GM18511 (cell line): ENCODE data around the gene EME2.

ENCODE experiments used
- ATAC-seq: cut with Tn5 transposase; IDR thresholded peaks from one replicate; pipeline ENCODE4 v1.9.1; 2021; ENCODE audit warnings: mild to moderate bottlenecking, moderate library complexity; ENCODE audit not compliant: unreplicated experiment

The EME2 gene

DNA sequence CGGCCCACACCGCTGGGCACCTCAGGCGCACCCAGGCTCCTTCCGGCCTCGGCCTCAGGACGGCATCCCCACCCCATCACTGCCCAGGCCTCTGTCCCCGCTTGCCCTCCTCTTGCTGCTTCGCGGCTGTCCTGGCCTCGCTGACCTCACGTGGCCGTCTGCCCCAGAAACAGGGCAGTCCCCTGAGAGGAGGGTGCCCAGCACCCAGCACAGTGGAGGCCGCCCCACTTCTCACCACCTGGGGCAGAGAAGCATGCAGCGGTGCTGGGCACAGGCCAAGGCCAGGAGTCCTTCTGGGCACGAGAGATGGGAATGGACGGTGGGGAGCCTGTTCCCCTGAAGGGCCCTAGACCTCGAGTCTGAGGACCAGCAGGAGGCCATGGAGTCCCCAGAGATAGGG, 45.1 kb downstream of the EME2 start:
- no peak for ATAC-seq

GRCh38 chr16:1818204-1818872, 45.7 kb downstream of the EME2 start:
- no peak for ATAC-seq

- no peak for ATAC-seq
Observed at GRCh38 chr16:1818873-1819525, 46.4 kb downstream of the EME2 start.

DNA sequence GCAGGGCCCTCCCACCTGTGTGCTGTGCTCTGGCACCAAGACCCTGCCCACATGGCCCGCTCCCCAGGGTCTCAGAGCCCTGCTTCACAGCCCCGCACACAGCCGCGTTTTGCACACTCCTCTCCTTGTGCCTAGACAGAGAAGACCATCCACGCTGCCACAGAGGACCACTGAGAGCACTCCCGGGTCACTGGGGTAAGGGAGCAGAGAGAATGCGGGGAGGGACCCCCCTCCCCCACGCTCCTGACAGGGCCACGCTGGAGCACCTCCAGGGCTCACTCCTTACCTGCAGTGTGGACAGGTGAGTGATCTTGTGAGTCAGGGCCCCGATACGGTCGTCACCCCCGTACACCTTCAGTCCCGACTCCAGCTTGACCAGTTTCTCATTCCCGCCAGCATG, 47.0 kb downstream of the EME2 start:
- ATAC-seq: no peak

- ATAC-seq: no peak
Observed at GRCh38 chr16:1820096-1820945, 47.7 kb downstream of the EME2 start.

- ATAC-seq: no peak
Observed at GRCh38 chr16:1820946-1821290, 48.3 kb downstream of the EME2 start.

GRCh38 chr16:1821861-1822611, 49.4 kb downstream of the EME2 start:
- no peak for ATAC-seq

GRCh38 chr16:1822801-1823200, 50.2 kb downstream of the EME2 start:
- ATAC-seq: no peak

GRCh38 chr16:1823821-1824220, 51.2 kb downstream of the EME2 start:
- no peak for ATAC-seq

DNA sequence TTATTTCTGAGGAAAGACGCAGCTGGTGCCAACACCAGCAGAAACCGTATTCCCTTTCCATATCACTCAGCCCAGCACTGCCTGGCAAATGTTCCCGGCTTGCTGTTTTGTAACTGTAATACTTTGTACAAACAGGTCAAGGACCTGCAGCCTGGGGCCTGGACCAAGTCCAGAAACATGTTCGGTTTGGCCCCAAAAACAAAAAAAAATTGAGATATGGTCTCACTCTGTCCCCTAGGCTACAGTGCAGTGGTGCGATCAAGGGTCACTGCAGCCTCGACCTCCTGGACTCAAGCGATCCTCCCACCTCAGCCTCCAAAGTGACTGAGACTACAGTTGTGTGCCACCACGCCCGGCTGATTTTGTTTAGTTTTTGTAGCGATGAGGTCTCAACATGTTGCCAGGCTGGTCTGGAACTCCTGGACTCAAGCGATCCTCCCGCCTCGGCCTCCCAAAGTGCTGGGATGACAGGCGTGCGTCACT, 52.8 kb downstream of the EME2 start:
- no peak for ATAC-seq
